ENCODE measurements around the gene ZNF385D.

Gene ZNF385D

GRCh38 chr3:21533002-21533401 is 218.0 kb downstream of the ZNF385D start:
- no peak for DNase-seq (ENCODE audit: low read depth)
- in situ Hi-C loops (cut with HindIII; ENCODE audit: low sequenced_read_pairs), result no loop called here
- TF ChIP-seq CTCF (IDR thresholded peaks at IDR 0.05; ENCODE audit: low read depth, low read length, missing control alignments), result no peak
- no peak overlapping the region for H3K4me3 ChIP-seq (ENCODE audit: low read depth, low read length)

GRCh38 chr3:21531909-21532308 is 219.1 kb downstream of the ZNF385D start:
- in situ Hi-C loops (cut with HindIII; ENCODE audit: low sequenced_read_pairs), result no loop called here
- DNase-seq (ENCODE audit: low read depth), result no peak
- no peak overlapping the region for H3K4me3 ChIP-seq (ENCODE audit: low read depth, low read length)
- no peak for TF ChIP-seq CTCF (IDR thresholded peaks at IDR 0.05; ENCODE audit: low read depth, low read length, missing control alignments)

GRCh38 chr3:21528291-21528995 is 222.6 kb downstream of the ZNF385D start:
- in situ Hi-C loops (cut with HindIII; ENCODE audit: low sequenced_read_pairs), result no loop called here
- H3K4me3 ChIP-seq (ENCODE audit: low read depth, low read length), result no peak overlapping the region
- no peak for TF ChIP-seq CTCF (IDR thresholded peaks at IDR 0.05; ENCODE audit: low read depth, low read length, missing control alignments)
- DNase-seq (ENCODE audit: low read depth), result no peak

- TF ChIP-seq CTCF (IDR thresholded peaks at IDR 0.05; ENCODE audit: low read depth, low read length, missing control alignments), result no peak
- in situ Hi-C loops (cut with HindIII; ENCODE audit: low sequenced_read_pairs), result no loop called here
- H3K4me3 ChIP-seq (ENCODE audit: low read depth, low read length), result no peak overlapping the region
- DNase-seq (ENCODE audit: low read depth), result no peak
These were observed 224.5 kb downstream of the ZNF385D start for GRCh38 chr3:21526461-21526860.

GRCh38 chr3:21524133-21524532 is 226.9 kb downstream of the ZNF385D start:
- no peak for TF ChIP-seq CTCF (IDR thresholded peaks at IDR 0.05; ENCODE audit: low read depth, low read length, missing control alignments)
- no peak for DNase-seq (ENCODE audit: low read depth)
- in situ Hi-C loops (cut with HindIII; ENCODE audit: low sequenced_read_pairs), result no loop called here
- no peak overlapping the region for H3K4me3 ChIP-seq (ENCODE audit: low read depth, low read length)

- in situ Hi-C loops (cut with HindIII; ENCODE audit: low sequenced_read_pairs), result no loop called here
- no peak overlapping the region for H3K4me3 ChIP-seq (ENCODE audit: low read depth, low read length)
- no peak for DNase-seq (ENCODE audit: low read depth)
- no peak for TF ChIP-seq CTCF (IDR thresholded peaks at IDR 0.05; ENCODE audit: low read depth, low read length, missing control alignments)
These were observed 230.7 kb downstream of the ZNF385D start for GRCh38 chr3:21520106-21520963.

Measured in astrocyte of the cerebellum (primary cell).